HG03460 (cell line): Measurements from ENCODE around the gene ANKS1B.
"Not testable (repeated sequence)": the region's sequence is repeated elsewhere in the genome, so short reads cannot be mapped to it uniquely, and the experiment has no call there.

Experiments
- ATAC-seq: cut with Tn5 transposase; IDR thresholded peaks from one replicate; pipeline ENCODE4 v1.9.1; 2021; ENCODE audit not compliant: unreplicated experiment

The ANKS1B gene

GRCh38 chr12:99284161-99284560, 700.6 kb downstream of the ANKS1B start:
- ATAC-seq = no peak

- peak; percentile 38 for ATAC-seq
Observed at GRCh38 chr12:99282624-99283023, 702.1 kb downstream of the ANKS1B start.

- ATAC-seq = no peak
Observed at GRCh38 chr12:99282086-99282485, 702.6 kb downstream of the ANKS1B start.

GRCh38 chr12:99281277-99281676, 703.5 kb downstream of the ANKS1B start:
- no peak for ATAC-seq

- ATAC-seq = no peak
Observed at GRCh38 chr12:99278899-99279298, 705.8 kb downstream of the ANKS1B start.

GRCh38 chr12:99277591-99278379, 707.0 kb downstream of the ANKS1B start:
- no peak for ATAC-seq

- no peak for ATAC-seq
Observed at GRCh38 chr12:99271071-99271470, 713.7 kb downstream of the ANKS1B start.

- no peak for ATAC-seq
Observed at GRCh38 chr12:99267038-99267437, 717.7 kb downstream of the ANKS1B start.

- no peak for ATAC-seq
Observed at GRCh38 chr12:99265648-99266047, 719.1 kb downstream of the ANKS1B start.

- ATAC-seq = no peak
Observed at GRCh38 chr12:99261256-99261655, 723.5 kb downstream of the ANKS1B start.

- ATAC-seq = no peak
Observed at GRCh38 chr12:99260456-99260996, 724.2 kb downstream of the ANKS1B start.

GRCh38 chr12:99259040-99259934, 725.4 kb downstream of the ANKS1B start:
- no peak for ATAC-seq

- ATAC-seq = no peak
Observed at GRCh38 chr12:99257672-99258071, 727.1 kb downstream of the ANKS1B start.

- no peak for ATAC-seq
Observed at GRCh38 chr12:99253068-99253467, 731.7 kb downstream of the ANKS1B start.

- ATAC-seq = no peak
Observed at GRCh38 chr12:99250091-99250490, 734.6 kb downstream of the ANKS1B start.

- no peak for ATAC-seq
Observed at GRCh38 chr12:99249543-99249942, 735.2 kb downstream of the ANKS1B start.

- not testable (repeated sequence) for ATAC-seq
Observed at GRCh38 chr12:99237907-99238538, 746.7 kb downstream of the ANKS1B start.

GRCh38 chr12:99235381-99235780, 749.4 kb downstream of the ANKS1B start:
- ATAC-seq = no peak

- no peak for ATAC-seq
Observed at GRCh38 chr12:99234702-99235101, 750.0 kb downstream of the ANKS1B start.

- no peak for ATAC-seq
Observed at GRCh38 chr12:99232324-99232723, 752.4 kb downstream of the ANKS1B start.

- ATAC-seq = no peak
Observed at GRCh38 chr12:99231031-99231430, 753.7 kb downstream of the ANKS1B start.
